Parathyroid adenoma (tissue), 2 donors: ENCODE measurements around the gene MAP2K2.

Experiments used
- H2AFZ ChIP-seq: fragments of 300-600 bp; sonication (generic); one replicate; pipeline ENCODE4 v1.7.0; 2017; ENCODE audit warnings: antibody characterized with exemption, mild to moderate bottlenecking
- H3K27ac ChIP-seq: fragments of 300-600 bp; sonication (generic); one replicate; pipeline ENCODE4 v1.7.0; 2017
- H3K27me3 ChIP-seq: fragments of 300-600 bp; sonication (generic); one replicate; pipeline ENCODE4 v1.7.0; 2017; ENCODE audit warnings: low read length; ENCODE audit not compliant: control insufficient read depth, insufficient read depth
- H3K36me3 ChIP-seq: fragments of 300-600 bp; sonication (generic); one replicate; pipeline ENCODE4 v1.7.0; 2017; ENCODE audit warnings: low read length; ENCODE audit not compliant: control insufficient read depth, insufficient read depth
- H3K4me1 ChIP-seq: fragments of 300-600 bp; sonication (generic); one replicate; pipeline ENCODE4 v1.7.0; 2017; ENCODE audit warnings: control low read depth
- H3K4me2 ChIP-seq: fragments of 300-600 bp; sonication (generic); one replicate; pipeline ENCODE4 v1.7.0; 2017; ENCODE audit warnings: low read length
- H3K4me3 ChIP-seq: fragments of 300-600 bp; sonication (generic); one replicate; pipeline ENCODE4 v1.7.0; 2017; ENCODE audit warnings: low read depth, low read length
- H3K79me2 ChIP-seq: fragments of 300-600 bp; sonication (generic); one replicate; pipeline ENCODE4 v1.7.0; 2017; ENCODE audit warnings: control low read depth
- H3K9ac ChIP-seq: fragments of 300-600 bp; sonication (generic); one replicate; pipeline ENCODE4 v1.7.0; 2017; ENCODE audit warnings: mild to moderate bottlenecking
- H3K9me3 ChIP-seq: fragments of 300-600 bp; sonication (generic); one replicate; pipeline ENCODE4 v1.7.0; 2017; ENCODE audit warnings: low read length; ENCODE audit not compliant: control insufficient read depth
- CTCF ChIP-seq: fragments of 300-600 bp; sonication (generic); IDR thresholded peaks from one replicate; pipeline ENCODE4 v1.7.0; 2017; ENCODE audit warnings: antibody characterized with exemption, mild to moderate bottlenecking
- donor health status: primary hyperparathyroidism.

The MAP2K2 gene

GRCh38 chr19:4115050-4115817 is 8.7 kb downstream of the MAP2K2 start:
- H3K9me3 ChIP-seq, result no peaks in the 10 kb centered on the region
- no peaks in the 10 kb centered on the region for H3K4me1 ChIP-seq
- H3K4me3 ChIP-seq, result no peak overlapping the region
- H3K36me3 ChIP-seq, result no peaks in the 10 kb centered on the region
- H3K79me2 ChIP-seq, result peaks cover 13% of the 10 kb centered on the region
- H3K27ac ChIP-seq, result no peak overlapping the region
- no peak overlapping the region for H3K9ac ChIP-seq
- H3K27me3 ChIP-seq, result no peaks in the 10 kb centered on the region
- H2AFZ ChIP-seq, result no peak overlapping the region
- H3K4me2 ChIP-seq, result no peak overlapping the region
- no peak for TF ChIP-seq CTCF

DNA sequence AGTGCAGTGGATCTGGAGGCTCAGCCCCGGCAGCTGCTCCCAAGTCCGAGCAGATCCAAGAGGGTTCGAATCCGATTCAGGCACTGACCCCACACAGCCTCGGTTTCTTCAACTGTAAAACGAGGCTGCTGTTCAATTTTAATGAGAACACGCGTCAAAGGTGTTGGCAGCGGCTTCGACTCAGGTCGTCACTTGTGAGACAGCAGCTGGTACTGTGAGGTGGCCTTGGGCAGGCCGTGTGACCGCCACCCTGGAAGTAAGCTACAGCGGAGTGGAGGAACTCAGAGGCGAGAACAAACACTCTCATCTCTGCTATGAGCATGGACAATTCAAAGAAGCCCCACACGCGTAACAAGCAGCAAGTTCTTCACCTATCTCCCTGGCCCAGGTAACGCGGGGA is 9.7 kb downstream of the MAP2K2 start:
- no peak overlapping the region for H3K27ac ChIP-seq
- H2AFZ ChIP-seq, result no peak overlapping the region
- TF ChIP-seq CTCF, result no peak
- no peaks in the 10 kb centered on the region for H3K4me1 ChIP-seq
- H3K36me3 ChIP-seq, result no peaks in the 10 kb centered on the region
- H3K9me3 ChIP-seq, result no peaks in the 10 kb centered on the region
- H3K9ac ChIP-seq, result no peak overlapping the region
- H3K27me3 ChIP-seq, result no peaks in the 10 kb centered on the region
- H3K4me3 ChIP-seq, result no peak overlapping the region
- H3K79me2 ChIP-seq, result peaks cover 13% of the 10 kb centered on the region
- no peak overlapping the region for H3K4me2 ChIP-seq

- H3K4me1 ChIP-seq, result no peaks in the 10 kb centered on the region
- H3K36me3 ChIP-seq, result no peaks in the 10 kb centered on the region
- H3K4me3 ChIP-seq, result no peak overlapping the region
- no peak overlapping the region for H3K27ac ChIP-seq
- TF ChIP-seq CTCF, result no peak
- H3K27me3 ChIP-seq, result no peaks in the 10 kb centered on the region
- H3K9ac ChIP-seq, result no peak overlapping the region
- H3K79me2 ChIP-seq, result peaks cover 13% of the 10 kb centered on the region
- H3K9me3 ChIP-seq, result no peaks in the 10 kb centered on the region
- no peak overlapping the region for H3K4me2 ChIP-seq
- H2AFZ ChIP-seq, result no peak overlapping the region
Measured at GRCh38 chr19:4113398-4114088, 10.4 kb downstream of the MAP2K2 start.

GRCh38 chr19:4112367-4112766 is 11.6 kb downstream of the MAP2K2 start:
- Histone ChIP-seq H2AFZ (no peak overlapping the region), H3K27me3 (no peaks in the 10 kb centered on the region), H3K9ac (no peak overlapping the region), H3K9me3 (no peaks in the 10 kb centered on the region), H3K4me3 (no peak overlapping the region), H3K4me1 (no peaks in the 10 kb centered on the region), H3K4me2 (no peak overlapping the region), H3K79me2 (peaks cover 12% of the 10 kb centered on the region), H3K36me3 (no peaks in the 10 kb centered on the region), H3K27ac (no peak overlapping the region)
- no peak for TF ChIP-seq CTCF

DNA sequence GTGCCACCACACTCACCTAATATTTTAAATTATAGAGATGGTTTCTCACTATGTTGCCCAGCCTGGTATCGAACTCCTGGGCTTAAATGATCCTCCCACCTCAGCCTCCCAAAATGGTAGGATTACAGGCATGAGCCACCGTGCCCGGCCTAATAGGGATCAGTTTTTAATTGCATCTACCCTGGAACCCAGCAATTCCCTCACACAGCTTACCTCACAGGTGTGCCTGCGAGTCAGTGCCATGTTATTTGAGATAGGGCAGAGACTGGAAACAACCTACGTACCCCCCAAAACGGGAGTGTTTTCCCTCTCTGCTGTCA is 14.3 kb downstream of the MAP2K2 start:
- H3K9me3 ChIP-seq, result no peaks in the 10 kb centered on the region
- no peaks in the 10 kb centered on the region for H3K4me1 ChIP-seq
- no peaks in the 10 kb centered on the region for H3K36me3 ChIP-seq
- H3K79me2 ChIP-seq, result peaks cover 15% of the 10 kb centered on the region
- no peak overlapping the region for H2AFZ ChIP-seq
- H3K4me3 ChIP-seq, result no peak overlapping the region
- no peak for TF ChIP-seq CTCF
- H3K9ac ChIP-seq, result no peak overlapping the region
- no peak overlapping the region for H3K4me2 ChIP-seq
- H3K27me3 ChIP-seq, result no peaks in the 10 kb centered on the region
- H3K27ac ChIP-seq, result no peak overlapping the region
